ENCODE measurements around the gene WRAP53. TPM values are rescaled to one million over a fixed set of nuclear protein-coding genes. Genes with fewer than 3 reads are reported as not detected.

The WRAP53 gene
- total and polyA plus RNA-seq, 10 of the 15 experiments (the other 5 are each of a cell fraction or from before 2014, with no cell fraction given), result 1.9 to 42.0 (median 21.9) TPM

GRCh38 chr17:7685533-7686221, 2.6 kb upstream of the WRAP53 start (continued):
- TF ChIP-seq YBX1 (IDR thresholded peaks at IDR 0.05) (no peak), CEBPB (IDR thresholded peaks at IDR 0.05; ENCODE audit: borderline replicate concordance in 1 of 2, low read depth in 2 of 2, low read length in 2 of 2) (no peak), BCL11A (IDR thresholded peaks at IDR 0.05; ENCODE audit: low read depth, low read length) (no peak), IRF3 (IDR thresholded peaks at IDR 0.05) (no peak), IRF4 (IDR thresholded peaks at IDR 0.05; ENCODE audit: low read depth, low read length) (peak; percentile 27; the same call in 1 of the 2 replicates), TCF3 (IDR thresholded peaks at IDR 0.05; ENCODE audit: borderline replicate concordance, insufficient read depth, low read depth, low read length) (peak; percentile 66; the same call in 1 of the 2 replicates), EP300 (IDR thresholded peaks at IDR 0.05; ENCODE audit: borderline replicate concordance in 1 of 2, control insufficient read depth in 1 of 2, low read depth in 2 of 2, low read length in 2 of 2) (no peak), CHD2 (IDR thresholded peaks at IDR 0.05; ENCODE audit: borderline replicate concordance, low read depth, low read length) (no peak), MEF2B (IDR thresholded peaks at IDR 0.05; ENCODE audit: partially characterized antibody, poor library complexity, severe bottlenecking) (peak; percentile 70), REST (IDR thresholded peaks at IDR 0.05; ENCODE audit: low read depth, low read length) (no peak), HCFC1 (IDR thresholded peaks at IDR 0.05; ENCODE audit: low read length) (peak; percentile 63), SREBF1 (IDR thresholded peaks at IDR 0.05; ENCODE audit: low read length) (no peak), TCF12 (IDR thresholded peaks at IDR 0.05; ENCODE audit: low read depth, low read length) (0 out of 2 replicates have a peak, but pooled peaks have one; percentile 26), ZNF687 (IDR thresholded peaks at IDR 0.05) (peak; percentile 63; the same call in 1 of the 2 replicates), ATF2 (IDR thresholded peaks at IDR 0.05; ENCODE audit: low read length) (no peak), ZZZ3 (IDR thresholded peaks at IDR 0.05; ENCODE audit: control insufficient read depth, insufficient read length, low read depth) (no peak), NFYB (IDR thresholded peaks at IDR 0.05; ENCODE audit: insufficient read depth, low read depth, low read length) (peak; percentile 32; the same call in 1 of the 2 replicates), TBL1XR1 (IDR thresholded peaks at IDR 0.05; ENCODE audit: low read depth, low read length) (no peak), GATAD2B (conservative IDR thresholded peaks at IDR 0.05; ENCODE audit: low read depth) (peak; percentile 45; the same call in 1 of the 2 replicates), GABPA (IDR thresholded peaks at IDR 0.05; ENCODE audit: low read depth) (peak; percentile 86)
